SW480 (cell line): ENCODE measurements around the gene ABCA2.
"Not testable (repeated sequence)": the region's sequence is repeated elsewhere in the genome, so short reads cannot be mapped to it uniquely, and the experiment has no call there.

ENCODE experiments used
- DNase-seq: peaks from one replicate; pipeline ENCODE4 v3.0.0-alpha.2; 2016; ENCODE audit warnings: low spot score

Gene ABCA2

GRCh38 chr9:137062798-137063197 is 34.8 kb upstream of the ABCA2 start:
- not testable (repeated sequence) for DNase-seq

- DNase-seq: no peak
Observed at GRCh38 chr9:137062384-137062783, 34.3 kb upstream of the ABCA2 start.

GRCh38 chr9:137058521-137059234 is 30.6 kb upstream of the ABCA2 start:
- no peak for DNase-seq

- no peak for DNase-seq
Observed at GRCh38 chr9:137057545-137057944, 29.5 kb upstream of the ABCA2 start.

- no peak for DNase-seq
Observed at GRCh38 chr9:137056739-137057415, 28.8 kb upstream of the ABCA2 start.

- DNase-seq: no peak
Observed at GRCh38 chr9:137055385-137056364, 27.6 kb upstream of the ABCA2 start.

- DNase-seq: no peak
Observed at GRCh38 chr9:137054932-137055384, 26.9 kb upstream of the ABCA2 start.

- peak; percentile 70 for DNase-seq
Observed at GRCh38 chr9:137053944-137054931, 26.2 kb upstream of the ABCA2 start, which contains the start of gene ENTPD2. Gene ENTPD2 (minus strand): TSS chr9:137054061. CDS start chr9:137053997, 64 bp downstream.

GRCh38 chr9:137052998-137053943 is 25.2 kb upstream of the ABCA2 start:
- no peak for DNase-seq

GRCh38 chr9:137052293-137052692 is 24.3 kb upstream of the ABCA2 start:
- DNase-seq: no peak

- no peak for DNase-seq
Observed at GRCh38 chr9:137051145-137051724, 23.2 kb upstream of the ABCA2 start.

GRCh38 chr9:137050570-137050969 is 22.5 kb upstream of the ABCA2 start:
- DNase-seq: no peak

GRCh38 chr9:137049544-137050449 is 21.8 kb upstream of the ABCA2 start:
- peak; percentile 60 for DNase-seq

- DNase-seq: no peak
Observed at GRCh38 chr9:137048655-137049543, 20.9 kb upstream of the ABCA2 start.

- DNase-seq: peak; percentile 85
Observed at GRCh38 chr9:137046088-137046787, 18.2 kb upstream of the ABCA2 start, which contains the start of gene NPDC1. Gene NPDC1 (minus strand): TSS chr9:137046177. CDS start chr9:137045989, 188 bp downstream.

GRCh38 chr9:137045294-137046087 is 17.5 kb upstream of the ABCA2 start:
- DNase-seq: peak; percentile 50
